ENCODE data around the gene TOP1.

Gene TOP1

DNA sequence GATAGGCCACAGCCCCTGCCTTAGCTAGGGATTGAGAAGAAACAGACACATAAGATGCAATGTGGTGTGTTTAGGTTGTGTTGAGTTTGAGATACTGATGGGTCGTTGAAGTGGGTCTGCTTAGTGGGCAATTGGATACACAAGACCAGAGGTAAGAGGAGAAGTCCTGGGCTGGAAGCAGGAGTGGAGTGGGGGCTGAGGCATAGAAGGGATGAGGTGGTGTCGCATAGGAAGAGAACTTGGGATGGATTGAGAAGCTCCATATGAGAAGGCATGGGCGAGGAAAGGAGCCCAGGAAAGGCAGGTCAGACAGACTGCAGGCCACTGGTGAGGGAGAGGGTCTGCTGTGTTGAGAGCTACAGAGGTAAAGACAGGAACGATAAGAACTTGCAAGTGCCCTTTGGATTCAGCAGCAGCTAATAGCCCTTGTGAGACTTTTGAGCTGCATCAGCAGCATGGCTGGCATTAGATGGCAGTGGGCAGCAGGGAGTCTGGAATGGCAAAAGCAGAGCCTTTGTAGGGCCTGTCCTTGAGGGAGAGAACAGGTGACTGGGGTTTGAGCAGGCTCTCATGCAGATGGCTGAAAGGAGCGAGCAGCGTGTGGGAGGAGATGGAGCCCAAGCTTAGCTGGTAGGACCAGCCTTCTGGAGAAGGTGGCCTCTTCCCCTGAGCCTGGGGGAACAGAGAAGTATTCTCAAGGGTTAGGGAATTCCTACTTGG, 141.9 kb downstream of the TOP1 start:
- DNase-seq: no peak

DNA sequence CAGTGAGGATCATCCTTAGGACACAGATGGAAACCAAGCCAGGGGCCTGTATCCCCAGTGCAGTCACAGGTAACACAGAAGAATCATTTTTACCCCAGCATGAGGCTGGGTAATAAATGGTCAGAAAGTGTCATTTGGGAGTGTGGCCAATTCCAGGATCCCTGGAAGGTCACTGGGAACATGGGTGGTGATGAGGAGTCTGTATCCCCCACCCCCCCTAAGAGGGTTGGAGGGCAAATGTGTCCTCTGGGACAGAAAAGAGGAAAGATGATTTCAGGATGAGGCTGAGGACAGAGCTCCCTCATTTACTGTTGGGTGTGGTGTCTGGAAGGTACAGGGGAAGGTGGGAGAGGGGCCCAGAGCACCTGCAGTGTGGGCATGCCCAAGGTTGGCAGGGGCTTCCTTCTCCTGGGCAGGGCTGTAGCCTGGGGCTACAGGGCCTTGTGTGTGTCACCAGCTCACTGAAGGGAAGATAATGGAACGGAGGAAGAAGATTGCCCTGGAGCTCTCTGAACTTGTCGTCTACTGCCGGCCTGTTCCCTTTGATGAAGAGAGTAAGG, 143.2 kb downstream of the TOP1 start:
- no peak for DNase-seq

DNA sequence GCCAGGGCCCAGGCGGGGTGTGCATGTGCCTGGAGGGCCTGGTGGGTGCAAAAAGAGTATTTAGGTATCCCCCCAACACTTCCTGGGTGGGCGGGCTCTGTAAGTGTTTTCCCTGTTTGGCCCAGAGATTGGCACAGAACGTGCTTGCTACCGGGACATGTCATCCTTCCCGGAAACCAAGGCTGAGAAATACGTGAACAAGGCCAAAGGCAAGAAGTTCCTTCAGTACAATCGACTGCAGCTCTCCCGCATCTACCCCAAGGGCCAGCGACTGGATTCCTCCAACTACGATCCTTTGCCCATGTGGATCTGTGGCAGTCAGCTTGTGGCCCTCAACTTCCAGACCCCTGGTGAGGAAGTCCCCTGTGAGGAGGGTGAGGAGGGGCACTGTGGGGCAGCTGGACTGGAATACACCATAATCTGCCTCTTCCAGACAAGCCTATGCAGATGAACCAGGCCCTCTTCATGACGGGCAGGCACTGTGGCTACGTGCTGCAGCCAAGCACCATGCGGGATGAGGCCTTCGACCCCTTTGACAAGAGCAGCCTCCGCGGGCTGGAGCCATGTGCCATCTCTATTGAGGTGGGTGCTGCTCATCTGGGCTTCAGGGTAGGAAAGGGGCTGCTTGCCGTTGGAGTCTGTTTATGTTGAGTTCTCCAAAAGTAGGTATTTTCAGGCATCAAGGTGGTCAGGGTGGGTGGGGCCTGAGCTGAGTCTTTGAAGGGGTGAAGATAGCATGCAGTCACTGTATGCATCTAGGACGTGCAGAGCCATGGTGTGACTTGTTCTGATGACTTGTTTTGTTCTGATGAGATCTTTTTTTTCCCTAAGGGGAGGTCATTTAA, 143.9 kb downstream of the TOP1 start:
- DNase-seq: no peak

DNA sequence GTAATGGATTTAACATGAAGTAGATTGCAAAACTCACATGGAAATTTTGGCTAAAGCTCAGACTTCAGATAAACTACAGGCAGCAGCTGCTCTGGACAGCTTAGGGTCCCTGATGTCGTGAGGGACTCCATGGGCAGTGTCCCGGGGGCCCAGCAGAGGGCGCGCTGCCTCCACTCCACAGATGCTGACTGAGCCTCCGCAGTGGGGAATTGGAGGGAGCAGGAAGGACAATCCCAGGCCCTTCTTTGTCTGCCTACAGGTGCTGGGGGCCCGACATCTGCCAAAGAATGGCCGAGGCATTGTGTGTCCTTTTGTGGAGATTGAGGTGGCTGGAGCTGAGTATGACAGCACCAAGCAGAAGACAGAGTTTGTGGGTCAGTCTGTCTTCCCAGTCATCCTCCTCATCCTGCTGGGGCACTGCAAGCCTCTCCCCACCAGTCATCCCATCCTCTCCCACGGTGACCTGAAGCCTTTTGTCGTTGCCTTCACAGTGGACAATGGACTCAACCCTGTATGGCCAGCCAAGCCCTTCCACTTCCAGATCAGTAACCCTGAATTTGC, 144.6 kb downstream of the TOP1 start:
- peak; percentile 54 for DNase-seq

DNA sequence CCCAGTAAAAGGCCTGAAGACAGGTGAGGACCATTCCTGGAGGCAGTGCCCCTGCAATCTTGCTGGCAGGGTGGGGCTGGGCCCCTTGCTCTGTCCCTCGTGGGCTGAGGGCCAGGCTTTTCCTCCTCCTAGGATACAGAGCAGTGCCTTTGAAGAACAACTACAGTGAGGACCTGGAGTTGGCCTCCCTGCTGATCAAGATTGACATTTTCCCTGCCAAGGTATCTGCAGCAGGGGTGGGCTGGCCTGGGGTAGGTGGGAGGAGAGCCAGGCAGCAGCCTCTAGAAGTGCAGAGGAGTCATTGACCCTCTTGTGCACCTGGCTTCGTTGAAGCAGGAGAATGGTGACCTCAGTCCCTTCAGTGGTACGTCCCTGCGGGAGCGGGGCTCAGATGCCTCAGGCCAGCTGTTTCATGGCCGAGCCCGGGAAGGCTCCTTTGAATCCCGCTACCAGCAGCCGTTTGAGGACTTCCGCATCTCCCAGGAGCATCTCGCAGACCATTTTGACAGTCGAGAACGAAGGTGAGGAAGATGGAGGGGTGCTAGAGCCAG, 145.2 kb downstream of the TOP1 start:
- no peak for DNase-seq
